H1 (cell line): ENCODE results near the gene DNAJC5G. TPM values are rescaled to one million over a fixed set of nuclear protein-coding genes. Genes with fewer than 3 reads are reported as not detected.

Experiments used
- CBX5 ChIP-seq: fragments of 300-800, 300-1000 bp; sonication (generic); IDR thresholded peaks from 2 replicates; pipeline ENCODE4 v1.7.1; 2016; ENCODE audit warnings: antibody characterized with exemption, low read length, low read depth
- polyA plus RNA-seq, 7 experiments: library from polyadenylated mRNA; depleted of rRNA in 3 of 7; stranded (reverse) in 5 of 7; unstranded in 2 of 7; fragments of >200 nt in 5 of 7; fragments of 200-250 nt in 2 of 7; gene quantifications; 1 replicate in 5 of 7; 2 replicates in 1 of 7; 4 replicates in 1 of 7; pipeline versions ENCODE4 v1.2.1 to v1.2.3, GENCODE V29; 2011 to 2013; ENCODE audit warnings: missing spikeins in 2 of 7, mixed read lengths in 2 of 7
- total RNA-seq: library from RNA; stranded (reverse); fragmentation: NEBNext Ultra II Directional; extraction: Animal tissue kit (Norgen Biotek cat#: 25700); gene quantifications from 2 replicates; pipeline ENCODE4 v1.2.1, GENCODE V29; 2021

DNAJC5G gene
- total and polyA plus RNA-seq, 2 of the 8 experiments (the other 6 are each of a cell fraction or from before 2014, with no cell fraction given) = 0.83 to 1.4 TPM

DNA sequence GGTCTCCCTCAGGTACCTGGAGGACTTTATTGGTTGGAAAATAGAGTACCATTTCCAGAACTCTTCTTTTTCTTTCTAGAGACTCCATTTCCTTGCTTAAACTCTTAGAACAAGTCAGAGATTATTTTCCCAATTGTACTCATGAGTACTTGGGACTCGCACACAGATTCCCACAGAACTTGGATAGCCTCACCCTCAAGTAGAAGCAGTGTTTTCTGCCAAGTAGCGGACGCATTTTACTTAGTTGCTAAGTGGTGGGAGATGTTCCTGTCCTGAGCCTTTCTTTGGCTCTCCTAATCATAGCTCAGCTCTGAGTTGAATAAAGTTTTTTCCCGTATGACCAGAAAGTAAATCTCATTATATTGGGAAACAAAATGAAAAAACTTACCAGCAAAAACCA is 29.6 kb upstream of the DNAJC5G start (continued):
- no peak for TF ChIP-seq CBX5
